IMR-90 (cell line): ENCODE data around the gene WNT10A.

Experiments used
- CTCF ChIP-seq: conservative IDR thresholded peaks from 2 replicates; pipeline ENCODE4 v1.5.1; 2012; ENCODE audit warnings: mild to moderate bottlenecking, low read depth, low read length, improper control_type of control experiment
- POLR2A ChIP-seq: IDR thresholded peaks from 2 replicates; pipeline ENCODE4 v1.6.1; 2012; ENCODE audit warnings: mild to moderate bottlenecking, low read depth, low read length

- TF ChIP-seq CTCF (no peak), POLR2A (no peak)
These were observed 7.1 kb upstream of the WNT10A start for GRCh38 chr2:218873359-218874194.
